ENCODE results near the gene EXOC3L4.

The EXOC3L4 gene

GRCh38 chr14:103093856-103094405 lies 594 bp upstream of the EXOC3L4 start:
- no peak for DNase-seq

- no peak for DNase-seq
Measured at GRCh38 chr14:103095210-103095778, 769 bp downstream of the EXOC3L4 start.

- no peak for DNase-seq
Measured at GRCh38 chr14:103096387-103096786, 1.9 kb downstream of the EXOC3L4 start.

- no peak for DNase-seq
Measured at GRCh38 chr14:103097244-103097993, 2.9 kb downstream of the EXOC3L4 start.

- DNase-seq, result no peak
Measured at GRCh38 chr14:103097994-103098957, 3.8 kb downstream of the EXOC3L4 start.

- no peak for DNase-seq
Measured at GRCh38 chr14:103099081-103099732, 4.7 kb downstream of the EXOC3L4 start.

- DNase-seq, result no peak
Measured at GRCh38 chr14:103099733-103100280, 5.3 kb downstream of the EXOC3L4 start.

GRCh38 chr14:103100281-103101121 lies 6.0 kb downstream of the EXOC3L4 start:
- no peak for DNase-seq

- no peak for DNase-seq
Measured at GRCh38 chr14:103101257-103101962, 6.9 kb downstream of the EXOC3L4 start.

GRCh38 chr14:103101963-103102688 lies 7.6 kb downstream of the EXOC3L4 start:
- DNase-seq, result no peak

- DNase-seq, result no peak
Measured at GRCh38 chr14:103102689-103103260, 8.2 kb downstream of the EXOC3L4 start.

GRCh38 chr14:103103461-103104388 lies 9.2 kb downstream of the EXOC3L4 start:
- DNase-seq, result no peak

GRCh38 chr14:103104389-103104653 lies 9.8 kb downstream of the EXOC3L4 start:
- no peak for DNase-seq

- DNase-seq, result no peak
Measured at GRCh38 chr14:103104654-103105452, 10.3 kb downstream of the EXOC3L4 start.

- DNase-seq, result no peak
Measured at GRCh38 chr14:103105580-103106150, 11.1 kb downstream of the EXOC3L4 start.

- DNase-seq, result no peak
Measured at GRCh38 chr14:103107455-103107854, 12.9 kb downstream of the EXOC3L4 start.

- DNase-seq, result no peak
Measured at GRCh38 chr14:103107941-103108748, 13.6 kb downstream of the EXOC3L4 start.
